Activated CD4-positive, CD25-positive, alpha-beta regulatory T cell treated with anti-CD3 and anti-CD28 coated beads, Interleukin-2, amount 50 U/mL, for 16 hours (primary cell): Measurements from ENCODE around the gene TBC1D14.

Source experiments
- DNase-seq: peaks from one replicate; pipeline ENCODE4 v3.0.0-alpha.2; 2020; ENCODE audit warnings: low read depth, low spot score

Gene TBC1D14

GRCh38 chr4:6999172-7000086 is 89.8 kb downstream of the TBC1D14 start:
- DNase-seq: no peak

- no peak for DNase-seq
Measured at GRCh38 chr4:7000421-7001176, 91.0 kb downstream of the TBC1D14 start.

DNA sequence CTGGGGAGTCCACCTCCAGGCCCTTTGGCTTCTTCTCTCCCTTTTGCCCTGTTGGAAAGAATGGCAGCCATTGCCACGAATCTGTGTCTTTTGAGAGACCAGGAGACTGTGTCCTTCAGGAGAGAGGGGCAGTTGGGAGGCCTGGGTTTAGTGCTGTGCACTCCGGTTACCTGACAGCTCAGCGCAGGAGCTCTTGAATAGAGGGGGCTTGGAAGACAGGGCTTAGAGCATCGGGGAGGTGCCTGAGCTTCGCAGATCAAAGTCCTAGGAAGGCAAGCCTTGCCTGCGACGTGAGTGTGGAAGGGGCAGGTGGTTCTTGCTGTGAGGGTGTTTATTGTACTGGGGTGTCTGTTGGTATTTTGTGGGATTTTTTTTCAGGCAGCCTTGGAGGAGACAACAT is 91.6 kb downstream of the TBC1D14 start:
- DNase-seq: no peak

- no peak for DNase-seq
Measured at GRCh38 chr4:7002336-7002735, 92.7 kb downstream of the TBC1D14 start.

GRCh38 chr4:7003176-7003878 is 93.7 kb downstream of the TBC1D14 start:
- no peak for DNase-seq

DNA sequence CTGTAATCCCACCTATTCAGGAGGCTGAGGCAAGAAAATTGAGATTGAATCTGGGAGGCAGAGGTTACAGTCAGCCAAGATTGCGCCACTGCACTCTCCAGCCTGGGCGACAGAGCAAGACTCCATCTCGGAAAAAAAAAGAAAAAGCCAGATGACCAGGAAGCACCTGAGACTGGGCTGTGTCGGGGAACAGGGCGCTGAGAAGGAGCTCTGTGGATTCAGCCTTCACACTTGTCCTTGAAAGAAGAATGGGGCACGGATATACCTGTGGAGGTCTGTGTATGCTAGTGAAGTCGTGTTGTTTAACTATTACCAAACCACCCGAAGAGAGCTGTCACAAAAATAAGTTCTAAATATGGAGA is 94.2 kb downstream of the TBC1D14 start:
- DNase-seq: no peak

DNA sequence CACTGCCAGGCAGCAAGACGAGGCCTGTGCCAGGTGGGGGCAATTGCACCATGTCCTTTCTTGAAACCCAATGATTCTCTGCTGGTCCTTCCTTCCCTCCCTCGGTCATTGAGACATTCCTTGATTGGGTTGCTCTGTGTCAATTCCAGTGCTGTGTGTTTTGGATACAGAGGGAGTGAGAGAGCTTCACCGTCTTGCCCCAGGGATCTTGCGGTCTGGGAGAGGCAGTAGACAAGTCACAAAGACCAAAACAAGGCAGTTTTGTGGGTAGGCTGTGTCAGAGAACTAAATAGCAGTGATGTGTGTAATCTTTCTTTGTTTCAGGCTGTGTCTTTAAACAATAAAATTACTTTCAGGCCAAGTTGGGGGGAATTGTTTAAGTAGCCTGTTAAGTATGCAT is 94.7 kb downstream of the TBC1D14 start:
- no peak for DNase-seq

DNA sequence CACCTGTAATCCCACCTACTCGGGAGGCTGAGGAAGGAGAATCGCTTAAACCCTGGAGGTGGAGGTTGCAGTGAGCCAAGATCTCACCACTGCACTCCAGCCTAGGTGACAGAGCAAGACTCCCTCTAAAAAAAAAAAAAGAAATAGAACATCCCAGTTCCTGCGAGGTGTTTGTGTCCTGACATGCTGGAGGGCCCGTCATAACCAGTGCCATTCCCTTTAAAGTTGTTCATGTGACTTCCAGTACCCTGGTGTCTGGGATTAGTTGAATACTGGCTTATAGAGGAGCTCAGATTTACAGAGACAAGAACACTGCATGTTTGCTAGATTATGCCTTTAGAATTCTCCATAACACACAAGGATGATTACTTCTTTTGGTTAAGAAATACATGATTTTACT is 95.9 kb downstream of the TBC1D14 start:
- DNase-seq: no peak

DNA sequence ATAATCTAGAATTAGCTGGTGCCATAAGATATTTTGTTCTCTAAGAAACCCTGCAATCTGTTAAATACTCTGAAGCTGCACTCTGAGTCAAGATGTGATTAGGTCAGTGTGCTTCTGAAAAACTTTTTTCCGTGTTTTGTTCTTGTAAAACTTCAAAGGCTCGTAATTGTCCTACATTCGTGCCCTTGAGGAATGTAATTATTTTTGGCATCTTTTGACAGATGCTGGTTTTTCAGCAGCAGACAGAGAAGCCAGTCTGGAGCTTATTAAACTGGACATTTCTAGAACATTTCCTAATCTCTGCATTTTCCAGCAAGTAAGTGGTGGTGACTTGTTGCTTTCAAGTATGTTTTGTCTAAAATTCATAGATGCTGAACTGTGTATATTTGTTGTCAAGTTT is 96.8 kb downstream of the TBC1D14 start:
- no peak for DNase-seq

GRCh38 chr4:7007142-7007907 is 97.7 kb downstream of the TBC1D14 start:
- no peak for DNase-seq

GRCh38 chr4:7007944-7008343 is 98.3 kb downstream of the TBC1D14 start:
- DNase-seq: no peak

- no peak for DNase-seq
Measured at GRCh38 chr4:7009564-7009963, 99.9 kb downstream of the TBC1D14 start.

DNA sequence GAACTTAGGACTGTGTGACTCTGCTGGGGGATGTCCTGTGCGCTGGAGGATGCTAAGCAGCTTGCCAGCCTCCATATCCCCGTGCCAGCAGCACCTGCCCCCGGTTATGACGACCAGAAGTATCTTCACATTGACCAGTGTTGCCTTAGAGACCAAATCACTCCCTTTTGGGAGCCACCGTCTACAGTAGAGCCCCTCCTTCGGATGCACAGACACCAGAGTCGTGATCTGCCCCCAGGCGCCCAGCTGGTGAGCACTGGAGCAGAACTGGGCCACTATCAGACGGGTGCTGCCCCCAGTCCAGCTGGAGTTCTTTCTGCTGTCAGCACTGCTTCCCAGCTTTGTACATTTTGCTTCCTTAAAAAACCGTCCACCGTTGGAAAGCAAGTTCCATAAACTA is 103.5 kb downstream of the TBC1D14 start:
- no peak for DNase-seq

- DNase-seq: no peak
Measured at GRCh38 chr4:7014815-7015214, 105.2 kb downstream of the TBC1D14 start.

- no peak for DNase-seq
Measured at GRCh38 chr4:7015383-7016035, 105.9 kb downstream of the TBC1D14 start.

- no peak for DNase-seq
Measured at GRCh38 chr4:7016086-7016485, 106.5 kb downstream of the TBC1D14 start.

DNA sequence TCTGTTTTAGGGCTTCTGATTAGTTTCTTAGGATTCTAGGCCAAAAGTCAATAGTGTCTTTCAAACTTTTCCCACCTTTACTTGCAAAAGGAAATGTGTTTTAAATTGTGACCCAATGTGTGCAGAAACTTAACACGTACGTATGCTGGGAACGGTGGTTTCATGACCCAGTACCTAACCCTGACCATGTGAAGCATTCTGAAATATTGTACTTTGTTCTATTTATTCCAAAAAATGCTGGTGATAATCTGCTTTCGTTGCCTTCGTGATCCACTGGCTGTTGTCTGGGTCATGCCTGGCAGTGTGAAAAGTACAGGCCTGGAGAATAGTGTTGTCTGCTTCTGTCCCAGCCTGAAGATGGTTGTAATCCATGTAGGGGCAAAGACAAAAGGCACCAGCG is 106.9 kb downstream of the TBC1D14 start:
- DNase-seq: no peak

DNA sequence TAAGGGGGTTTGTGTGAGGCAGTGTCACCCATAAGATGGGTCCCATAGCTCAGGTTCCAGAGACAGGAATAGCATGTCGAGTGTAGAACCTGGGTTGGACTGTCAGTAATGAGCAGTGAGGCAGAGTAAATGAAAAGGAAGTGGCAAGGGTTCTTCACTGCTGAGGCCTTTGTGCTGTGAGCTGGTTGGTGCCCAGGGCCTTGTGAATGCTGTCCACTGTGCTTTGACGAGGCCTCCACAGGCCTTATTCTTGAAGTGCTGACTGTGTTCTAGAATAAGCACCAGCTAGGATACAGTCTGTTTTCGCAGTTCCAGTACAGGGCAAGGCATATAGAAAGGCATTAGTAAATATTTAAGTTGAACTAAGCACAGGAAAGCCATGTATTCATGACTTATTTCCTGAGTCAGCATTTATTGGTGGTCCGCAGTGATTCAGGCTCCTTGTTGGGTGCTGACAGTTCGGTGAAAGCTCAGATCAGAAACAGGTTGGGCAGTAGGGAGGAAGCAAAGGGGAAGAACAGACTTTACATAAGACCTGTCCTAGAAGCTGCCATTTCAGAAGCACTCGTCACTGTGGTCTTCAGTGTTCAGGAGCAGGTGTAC is 107.9 kb downstream of the TBC1D14 start:
- DNase-seq: no peak

- DNase-seq: no peak
Measured at GRCh38 chr4:7018281-7018680, 108.7 kb downstream of the TBC1D14 start.

- DNase-seq: no peak
Measured at GRCh38 chr4:7019367-7019766, 109.7 kb downstream of the TBC1D14 start.

DNA sequence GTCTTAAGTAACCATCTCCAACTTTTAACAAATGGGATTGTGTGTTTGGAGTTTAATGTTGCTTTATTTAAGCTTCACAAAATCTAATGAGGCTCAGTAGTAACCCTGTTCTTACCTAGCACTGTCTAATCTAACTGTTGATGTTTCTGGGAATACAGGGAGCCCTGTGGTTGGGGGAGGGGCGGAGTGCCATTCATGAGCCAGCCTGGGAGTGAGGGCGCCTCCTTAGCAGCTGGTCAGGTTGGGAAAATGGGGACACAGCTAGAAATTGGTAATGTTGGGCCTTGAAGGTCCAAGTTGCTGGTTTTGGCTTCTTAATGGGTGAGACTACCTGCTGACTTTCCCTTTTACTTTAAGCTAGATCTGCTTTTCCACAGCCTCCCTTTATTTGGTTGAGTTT is 110.7 kb downstream of the TBC1D14 start:
- DNase-seq: no peak
